Stimulated activated CD8-positive, alpha-beta memory T cell treated with anti-CD3 and anti-CD28 coated beads, Interleukin-12 subunit alpha, Interleukin-12 subunit beta, amount 100 ng/mL, for 1 hour (primary cell): ENCODE results near the gene ACOXL.
"Not testable (repeated sequence)": the region's sequence is repeated elsewhere in the genome, so short reads cannot be mapped to it uniquely, and the experiment has no call there.

ENCODE experiments used
- DNase-seq: peaks from one replicate; pipeline ENCODE4 v3.0.0-alpha.2; 2020; ENCODE audit warnings: low read depth

The ACOXL gene

DNA sequence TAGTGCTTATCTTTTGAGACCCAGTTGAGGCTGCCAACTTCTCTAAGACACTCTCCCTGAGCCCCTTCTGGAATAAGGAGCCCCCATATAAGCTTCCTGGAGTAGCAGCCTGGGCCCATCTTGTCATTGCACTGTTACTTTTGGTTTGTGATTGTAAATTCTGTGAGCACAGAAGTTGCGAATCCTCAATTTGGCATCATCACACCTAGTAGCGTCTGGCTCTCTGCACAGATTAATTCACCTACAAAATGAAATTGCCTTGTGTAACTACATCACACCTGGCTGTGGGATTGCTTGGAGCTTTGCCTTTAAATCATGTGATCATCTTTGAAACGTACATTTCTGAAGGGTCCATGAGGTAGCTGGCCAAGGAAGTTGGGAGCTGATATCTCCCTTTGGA is 195.2 kb downstream of the ACOXL start:
- DNase-seq = no peak

DNA sequence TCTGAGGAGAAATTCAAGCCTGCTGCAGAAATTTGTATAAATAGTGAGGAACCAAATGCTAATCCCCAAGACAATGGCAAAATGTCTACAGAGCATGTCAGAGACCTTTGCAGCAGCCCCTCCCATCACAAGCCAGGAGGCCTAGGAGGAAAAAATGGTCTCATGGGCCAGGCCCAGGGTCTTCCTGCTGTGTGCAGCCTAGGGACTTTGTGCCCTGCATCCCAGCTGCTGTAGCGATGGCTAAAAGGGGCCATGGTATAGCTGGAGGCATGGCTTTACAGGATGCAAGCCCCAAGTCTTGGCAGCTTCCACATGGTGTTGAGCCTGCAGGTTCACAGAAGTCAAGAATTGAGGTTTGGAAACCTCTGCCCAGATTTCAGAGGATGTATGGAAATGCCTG is 197.2 kb downstream of the ACOXL start:
- DNase-seq = no peak

DNA sequence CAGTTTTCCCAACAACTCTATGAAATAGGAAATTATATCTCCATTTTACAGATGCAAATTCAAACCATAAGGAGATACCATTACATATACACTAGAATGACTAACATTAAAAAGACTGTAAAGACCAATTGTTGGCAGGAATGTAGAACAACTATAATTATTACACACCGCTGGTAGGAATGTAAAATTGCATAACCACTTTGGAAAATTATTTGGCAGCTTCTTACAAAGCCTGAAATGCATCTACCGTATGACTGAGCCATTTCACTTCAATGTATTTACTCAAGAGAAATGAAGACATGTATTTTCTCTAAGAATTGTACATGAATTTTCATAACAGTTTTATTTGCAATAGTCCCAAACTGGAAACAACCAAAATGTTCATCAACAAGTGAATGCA is 199.3 kb downstream of the ACOXL start:
- DNase-seq = no peak

DNA sequence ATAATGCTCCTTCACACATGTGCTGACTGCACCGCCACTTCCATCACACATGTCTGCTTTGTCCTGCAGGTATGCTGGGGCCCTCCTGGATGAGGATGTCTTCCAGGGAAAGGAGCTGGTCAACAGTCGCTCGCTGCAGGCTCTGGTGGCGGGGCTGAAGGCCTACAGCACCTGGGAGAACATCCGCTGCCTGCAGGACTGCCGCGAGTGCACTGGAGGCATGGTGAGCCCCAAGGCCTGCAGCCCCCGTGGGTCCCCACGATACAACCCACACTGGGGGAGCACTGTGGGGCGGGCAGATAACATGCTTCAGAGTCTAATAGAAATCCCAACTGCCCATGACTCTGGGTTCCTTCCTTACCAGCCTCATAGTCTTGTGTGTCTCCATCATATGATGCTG is 201.0 kb downstream of the ACOXL start:
- no peak for DNase-seq

DNA sequence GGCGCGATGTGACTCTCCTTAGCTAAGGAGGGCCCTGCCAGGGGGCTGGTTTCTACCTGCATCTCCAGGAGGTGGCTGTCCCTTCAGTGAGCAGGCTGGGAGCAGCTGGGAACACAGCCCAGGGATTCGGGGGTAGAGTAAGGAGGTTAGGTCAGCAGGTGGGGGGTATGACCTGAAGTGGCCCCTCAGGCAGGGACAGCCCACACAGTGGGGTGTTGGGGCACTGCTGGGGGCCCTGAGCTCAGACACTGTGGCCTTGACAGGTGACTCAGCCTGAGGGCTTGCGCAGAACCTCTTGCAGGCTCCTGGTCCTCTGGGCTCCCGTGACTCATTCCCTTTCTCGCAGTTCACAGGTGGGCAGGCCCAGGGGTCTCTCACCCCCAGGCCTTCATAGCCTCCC is 202.6 kb downstream of the ACOXL start:
- DNase-seq = no peak

DNA sequence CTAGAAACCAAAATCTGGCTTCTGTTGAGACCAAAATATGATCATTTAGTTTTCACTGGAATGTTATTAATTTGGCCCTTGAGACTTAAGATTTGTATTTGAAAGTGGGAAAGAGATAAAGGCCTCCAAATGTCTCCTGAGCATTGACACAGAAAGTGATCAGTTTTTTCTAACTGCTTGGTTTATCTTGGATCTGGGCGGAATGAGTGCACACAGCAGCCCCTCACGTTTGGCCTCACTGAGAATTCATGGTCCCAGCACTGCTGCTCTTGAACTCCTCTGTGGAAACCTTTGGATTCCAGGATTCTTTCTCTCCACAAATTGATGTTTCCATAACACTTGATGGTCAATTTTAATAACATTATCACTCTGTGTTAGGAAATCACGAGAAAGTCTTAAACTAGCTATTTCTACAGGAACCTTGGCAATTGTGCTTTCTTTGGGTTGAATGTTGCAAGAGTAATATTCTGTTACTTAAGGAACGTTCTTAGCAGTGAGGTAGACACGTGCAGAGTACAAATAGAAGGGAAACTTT is 208.1 kb downstream of the ACOXL start:
- no peak for DNase-seq

DNA sequence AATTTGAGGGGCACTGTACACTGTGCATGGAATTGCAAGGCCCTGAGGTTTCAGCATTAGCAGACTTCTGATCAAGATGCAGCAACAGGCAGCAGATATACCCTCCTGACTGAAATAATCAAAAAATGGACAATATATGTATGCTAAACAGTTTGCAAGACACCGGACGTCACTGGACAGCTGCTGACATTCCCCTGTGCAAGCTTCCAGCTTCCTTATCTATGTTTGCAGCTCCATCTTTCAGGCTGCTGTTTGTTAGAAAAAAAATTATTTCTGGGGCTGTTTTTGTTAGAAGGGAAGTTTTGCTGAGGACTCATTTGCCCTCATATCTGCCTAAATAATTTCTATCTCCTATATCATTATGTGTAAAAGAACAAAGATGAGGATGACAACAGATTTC is 208.9 kb downstream of the ACOXL start:
- DNase-seq = no peak

DNA sequence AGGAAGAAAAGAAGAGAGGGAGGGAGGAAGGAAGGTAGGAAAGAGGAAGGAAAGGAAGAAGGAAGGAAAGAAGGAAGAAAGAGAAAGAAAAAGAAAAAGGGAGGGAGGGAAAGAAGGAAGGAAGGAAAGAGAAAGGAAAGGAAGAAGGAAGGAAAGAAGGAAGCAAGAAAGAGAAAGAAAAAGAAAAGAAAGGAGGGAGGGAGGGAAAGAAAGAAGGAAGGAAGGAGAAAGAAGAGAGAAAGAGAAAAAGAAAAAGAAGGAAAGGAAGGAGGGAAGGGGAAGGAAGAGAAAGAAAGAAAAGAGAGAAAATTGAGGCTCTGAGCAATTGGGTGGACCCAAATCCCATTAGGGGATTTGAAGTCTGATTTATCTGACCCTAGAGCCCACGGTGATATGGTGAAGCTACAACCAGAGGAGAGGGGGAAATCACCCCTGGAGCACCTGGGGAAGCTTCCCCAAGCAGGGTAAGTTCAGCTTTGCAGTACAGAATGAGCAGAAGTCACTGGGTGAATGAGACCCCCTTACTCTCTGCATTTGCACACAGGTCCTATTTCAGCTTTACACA is 210.8 kb downstream of the ACOXL start:
- DNase-seq = no peak

DNA sequence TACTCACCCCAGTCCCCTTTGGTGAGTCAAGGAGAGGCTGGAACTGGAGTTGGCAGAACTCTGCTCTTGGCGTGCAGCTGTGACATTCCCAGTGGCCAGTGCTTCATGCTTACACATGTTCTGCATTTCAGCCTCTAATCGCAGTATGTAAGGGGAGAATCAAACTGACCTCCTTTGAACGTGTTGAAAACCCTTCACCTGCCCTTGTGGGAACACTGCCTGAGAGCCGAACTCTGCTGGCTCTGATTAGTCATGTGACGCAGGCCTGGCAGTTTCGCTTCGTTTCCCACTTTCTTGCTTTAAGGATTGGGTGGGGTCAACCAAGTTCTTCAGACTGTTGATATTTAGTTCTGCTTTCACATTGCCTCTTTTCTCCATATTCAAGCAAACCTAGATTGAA is 214.5 kb downstream of the ACOXL start:
- DNase-seq = no peak

DNA sequence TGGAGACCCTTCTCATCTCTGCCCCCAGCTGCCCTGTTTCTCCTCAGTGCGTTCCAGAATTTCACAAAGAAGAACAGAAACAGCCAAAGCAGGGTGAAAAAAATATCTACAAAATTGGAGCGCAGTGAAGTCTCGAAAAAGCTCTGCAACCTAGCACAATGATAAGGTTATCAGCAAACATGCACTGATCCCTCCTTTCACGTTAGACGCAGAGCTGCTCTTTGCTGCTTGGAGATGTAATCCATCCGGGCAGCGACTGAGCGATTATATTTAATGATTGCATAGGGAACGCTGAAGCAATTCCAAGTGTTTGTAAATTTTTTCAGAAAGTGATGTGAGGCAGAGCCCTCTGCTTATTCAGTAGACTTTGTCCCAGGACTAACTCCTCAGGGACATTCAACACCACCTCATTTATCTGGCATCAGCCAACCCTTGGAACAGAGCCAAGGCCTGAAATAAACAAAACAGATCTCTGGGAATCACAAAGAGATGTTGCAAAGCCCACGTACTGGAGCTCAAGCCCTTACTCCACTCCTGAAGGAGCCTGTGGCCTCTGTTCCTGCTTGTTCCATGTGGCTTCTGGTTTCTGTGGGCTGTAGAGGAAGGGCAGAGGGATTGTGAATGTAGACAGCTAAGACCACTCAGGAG is 215.8 kb downstream of the ACOXL start:
- DNase-seq = no peak

DNA sequence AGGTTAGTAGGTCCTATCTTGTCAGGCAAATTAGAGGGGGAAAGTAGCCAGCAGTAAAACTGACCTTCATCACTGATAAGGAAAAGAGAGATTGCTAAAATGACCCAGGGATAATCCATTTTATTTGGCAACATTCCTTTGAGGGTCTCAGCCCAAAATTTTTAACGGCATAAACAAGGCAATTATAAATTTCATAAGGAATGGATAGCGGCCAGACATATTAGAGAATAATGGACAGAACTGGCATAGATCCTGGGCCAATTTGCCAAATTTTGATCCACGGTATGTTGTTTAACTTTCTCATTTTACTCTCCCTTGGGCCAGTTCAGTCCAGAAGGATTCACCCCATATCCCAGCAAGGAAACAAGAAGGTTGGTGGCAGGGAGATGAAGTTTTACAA is 217.9 kb downstream of the ACOXL start:
- no peak for DNase-seq

DNA sequence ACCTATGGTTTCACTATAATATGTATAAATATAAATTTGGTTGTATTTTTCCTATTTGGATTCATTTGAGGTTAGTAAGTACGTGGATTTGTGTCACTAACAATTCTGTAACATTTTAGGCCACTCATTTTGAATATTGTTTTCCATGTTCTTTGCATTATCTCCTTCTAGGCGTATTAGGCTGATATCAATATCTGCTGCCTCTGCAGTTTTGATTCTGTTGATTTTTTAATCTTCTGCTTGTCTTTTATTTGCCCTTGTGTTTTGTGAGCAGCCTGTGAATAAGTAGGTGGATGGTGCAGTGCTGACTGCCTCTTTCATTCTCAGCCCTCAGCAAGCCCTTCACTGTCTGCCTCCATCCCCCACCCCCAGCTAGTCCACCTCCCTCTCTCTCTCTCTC is 222.7 kb downstream of the ACOXL start:
- DNase-seq = no peak

DNA sequence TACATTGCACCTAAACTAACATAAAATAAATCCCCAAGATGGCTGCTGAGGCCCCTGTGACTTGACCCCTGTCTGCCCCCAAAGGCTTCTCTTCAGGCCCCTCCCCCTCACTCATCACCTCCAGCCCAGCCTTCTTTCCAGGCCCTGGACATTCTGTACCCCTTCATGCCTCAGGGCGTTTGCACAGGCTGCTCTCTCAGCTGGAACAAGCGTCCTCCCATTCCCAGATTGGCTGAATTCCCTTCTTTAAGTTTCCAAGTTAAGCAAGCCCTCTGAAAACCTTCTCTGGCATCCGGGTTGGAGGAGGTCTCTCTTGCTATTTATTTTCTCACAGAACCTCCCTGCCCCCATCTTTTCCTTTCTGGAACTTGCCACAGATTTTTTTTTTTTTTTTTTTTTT is 223.2 kb downstream of the ACOXL start:
- DNase-seq = no peak

DNA sequence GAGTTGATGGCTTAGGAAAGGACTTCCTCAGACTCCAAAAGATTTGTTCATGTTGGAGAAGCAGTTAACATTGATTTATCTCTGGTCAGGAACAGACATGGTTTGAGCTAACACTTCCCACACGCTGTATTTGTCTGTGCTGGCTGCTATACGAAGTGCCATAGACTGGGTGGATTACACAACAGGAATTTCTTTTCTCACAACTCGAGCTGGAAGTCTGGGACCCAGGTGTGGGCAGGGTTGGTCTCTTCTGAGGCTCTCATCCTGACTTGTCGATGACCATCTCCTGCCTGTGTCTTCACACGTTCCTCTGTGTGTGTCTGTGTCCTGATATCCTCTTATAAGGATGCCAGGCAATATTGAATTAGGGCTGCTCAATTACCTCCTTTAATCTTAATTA is 224.9 kb downstream of the ACOXL start:
- no peak for DNase-seq

DNA sequence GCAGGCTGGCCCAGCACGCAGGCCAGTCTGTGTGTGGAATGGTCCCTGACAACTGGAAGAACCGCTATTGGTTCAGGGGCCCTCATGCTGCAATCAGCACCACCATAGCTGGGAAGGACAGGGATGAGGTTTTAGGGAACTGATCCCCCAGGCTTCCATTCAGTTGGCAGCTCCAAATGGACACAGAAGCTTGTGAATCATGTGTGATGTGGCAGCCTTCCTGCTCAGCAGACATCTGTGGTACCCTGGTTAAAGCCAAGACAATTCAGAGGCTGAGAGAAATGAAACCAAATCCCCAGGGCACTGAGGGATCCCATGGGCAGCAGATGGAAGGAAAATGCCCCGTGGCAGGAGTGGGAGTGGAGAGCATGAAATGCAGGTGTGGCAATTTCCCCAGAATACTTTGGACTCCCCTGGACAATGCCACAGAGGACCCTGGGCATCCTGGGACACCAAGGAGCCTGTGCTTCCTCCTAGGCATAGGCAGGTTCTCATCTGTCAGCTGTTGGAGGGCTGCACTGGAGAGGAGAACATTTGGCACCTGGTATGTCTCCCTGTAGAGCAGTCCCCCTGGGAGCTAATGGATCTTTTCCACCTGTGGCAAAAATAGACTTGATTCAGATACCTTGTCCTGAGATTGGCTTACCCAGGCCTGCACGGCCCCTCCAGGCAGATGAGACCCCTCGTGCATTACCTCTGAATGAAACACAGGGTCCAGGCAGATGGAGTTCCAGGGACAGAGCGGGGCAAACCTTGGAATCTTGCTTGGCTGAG is 226.2 kb downstream of the ACOXL start:
- DNase-seq = no peak

DNA sequence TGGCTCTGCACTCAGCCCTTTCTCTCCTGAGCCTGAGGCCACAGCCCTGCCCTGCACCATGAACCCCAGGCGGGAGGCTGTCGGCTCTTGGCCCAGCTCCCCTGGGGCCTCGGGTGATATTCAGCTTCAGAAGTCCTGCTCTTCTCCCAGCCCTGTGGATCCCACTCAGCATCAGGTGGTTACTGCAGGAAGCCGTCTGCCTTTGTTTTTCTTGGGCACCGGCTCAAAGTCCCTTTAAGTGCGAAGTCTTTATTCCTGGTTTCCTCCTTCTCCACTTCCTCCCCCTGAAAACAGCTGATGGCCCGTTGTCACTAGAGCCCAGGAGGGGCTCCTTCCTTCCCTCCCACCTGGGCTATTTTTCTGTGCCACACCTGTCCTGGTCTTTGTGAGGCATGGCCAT is 226.8 kb downstream of the ACOXL start:
- no peak for DNase-seq

DNA sequence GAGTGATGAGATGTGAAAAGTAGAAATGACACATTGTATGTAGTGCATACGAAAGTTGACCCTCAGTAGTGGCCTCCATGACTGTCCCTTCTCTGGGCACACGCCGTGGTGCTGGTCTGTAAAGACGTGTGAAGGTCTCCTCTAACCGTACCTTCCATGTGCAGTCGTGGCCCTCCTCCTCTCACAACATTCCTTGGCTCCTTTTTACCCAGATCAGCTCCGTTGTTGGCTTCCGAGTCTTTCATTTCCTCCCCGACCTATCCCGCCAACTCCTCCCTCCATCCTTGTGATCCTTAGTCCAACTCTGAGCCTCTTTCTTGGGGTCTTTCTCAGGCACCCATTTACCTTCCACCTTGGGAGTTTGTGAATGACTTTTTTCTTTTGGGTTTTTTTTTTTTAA is 227.9 kb downstream of the ACOXL start:
- DNase-seq = no peak

DNA sequence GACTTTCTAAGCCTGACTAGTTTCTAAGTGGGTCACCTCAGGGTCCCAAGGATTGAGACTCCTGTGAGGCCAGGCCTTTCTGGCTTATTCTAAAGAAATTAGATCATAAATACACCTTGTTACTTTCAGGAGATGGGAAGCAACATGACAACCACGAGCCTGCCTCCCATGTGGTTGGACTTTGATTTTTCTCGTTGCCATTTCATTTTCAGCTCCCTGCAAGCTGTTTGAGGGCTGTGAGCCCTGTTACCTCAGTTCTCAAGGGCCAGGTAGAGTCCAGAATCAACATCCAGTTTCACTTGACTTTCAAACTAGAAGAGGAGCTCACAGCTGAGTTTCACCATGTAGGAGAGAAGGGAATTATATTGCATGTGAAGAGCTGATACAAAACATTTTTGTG is 228.6 kb downstream of the ACOXL start:
- DNase-seq = no peak

DNA sequence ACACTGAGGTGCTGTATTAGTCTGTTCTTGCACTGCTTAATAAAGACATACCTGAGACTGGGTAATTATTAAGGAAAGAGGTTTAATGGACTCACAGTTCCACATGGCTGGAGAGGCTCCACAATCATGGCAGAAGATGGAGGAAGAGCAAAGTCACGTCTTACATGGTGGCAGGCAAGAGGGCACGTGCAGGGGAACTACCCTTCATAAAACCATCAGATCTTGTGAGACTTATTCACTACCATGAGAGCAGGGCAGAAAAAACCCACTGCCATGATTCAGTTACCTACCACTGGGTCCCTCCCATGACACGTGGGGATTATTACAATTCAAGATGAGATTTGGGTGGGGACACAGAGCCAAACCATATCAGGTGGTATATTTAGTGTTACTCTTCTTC is 229.3 kb downstream of the ACOXL start:
- not testable (repeated sequence) for DNase-seq

DNA sequence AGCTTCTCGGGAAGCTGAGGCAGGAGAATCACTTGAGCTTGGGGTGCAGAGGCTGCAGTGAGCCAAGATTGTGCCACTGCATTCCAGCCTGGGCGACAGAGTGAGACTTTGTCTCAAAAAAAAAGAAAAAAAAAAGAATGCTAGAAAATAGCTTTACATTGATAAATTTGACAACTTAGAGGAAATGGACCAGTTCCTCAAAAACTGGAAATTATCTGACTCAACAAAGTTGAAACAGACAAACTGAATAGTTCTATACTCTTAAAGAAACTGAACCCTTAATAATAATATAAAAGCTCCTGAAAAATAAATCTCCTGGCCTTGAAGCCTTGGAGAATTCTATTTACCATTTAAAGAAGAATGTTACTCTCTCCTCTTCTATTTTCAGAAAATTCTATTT is 237.3 kb downstream of the ACOXL start:
- DNase-seq = no peak

DNA sequence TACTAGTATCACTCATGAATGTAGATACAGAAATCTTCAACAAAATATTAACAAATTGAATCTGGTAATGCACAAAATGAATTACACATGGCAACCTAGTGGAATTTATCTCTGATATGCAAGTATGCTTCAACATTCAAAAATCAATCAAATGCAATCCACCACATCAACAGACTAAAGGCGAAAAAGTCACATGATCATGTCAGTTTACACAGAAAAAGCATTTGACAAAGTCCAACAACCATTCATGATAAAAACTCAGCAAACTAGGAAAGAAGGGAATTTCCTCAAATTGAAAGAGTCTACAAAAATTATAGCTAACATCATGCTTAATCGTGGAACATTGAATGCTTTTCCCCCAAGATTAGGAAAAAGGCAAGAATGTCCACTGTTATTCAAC is 237.8 kb downstream of the ACOXL start:
- no peak for DNase-seq

DNA sequence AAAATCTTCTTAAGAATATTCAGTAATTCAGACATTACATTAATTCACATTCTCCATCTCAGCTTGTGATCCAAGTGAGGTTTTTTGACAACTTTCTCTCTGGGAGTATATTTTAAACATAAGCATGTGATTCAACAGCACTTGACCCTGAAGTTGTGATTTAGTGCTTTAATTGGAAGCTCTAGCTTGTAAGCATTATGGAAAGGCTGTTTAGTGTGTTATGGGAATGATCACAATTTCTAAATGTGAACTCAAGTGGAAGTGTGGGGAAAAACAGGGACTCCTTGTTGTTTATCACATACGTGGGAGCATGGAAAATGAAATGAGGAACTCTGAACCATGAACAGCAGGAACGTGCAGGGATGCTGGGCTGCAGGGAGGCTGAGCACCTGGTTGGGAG is 239.4 kb downstream of the ACOXL start:
- DNase-seq = no peak

DNA sequence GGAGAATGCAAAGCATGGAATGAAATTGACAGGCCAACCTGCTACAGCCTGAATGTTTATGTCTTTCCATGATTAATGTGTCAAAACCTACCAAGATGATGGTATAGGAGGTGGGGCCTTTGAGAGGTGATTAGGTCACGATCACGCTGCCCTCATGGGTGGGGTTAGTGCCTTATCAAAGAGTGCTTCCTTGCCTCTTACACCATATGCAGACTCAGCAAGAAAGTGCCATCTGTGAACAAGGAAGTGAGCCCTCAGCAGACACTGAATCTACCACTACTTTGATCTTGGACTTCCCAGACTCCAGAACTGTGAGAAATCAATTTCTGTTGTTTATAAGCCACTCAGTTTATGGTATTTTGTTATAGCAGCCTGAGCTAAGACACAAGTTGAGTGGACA is 240.9 kb downstream of the ACOXL start:
- DNase-seq = no peak

DNA sequence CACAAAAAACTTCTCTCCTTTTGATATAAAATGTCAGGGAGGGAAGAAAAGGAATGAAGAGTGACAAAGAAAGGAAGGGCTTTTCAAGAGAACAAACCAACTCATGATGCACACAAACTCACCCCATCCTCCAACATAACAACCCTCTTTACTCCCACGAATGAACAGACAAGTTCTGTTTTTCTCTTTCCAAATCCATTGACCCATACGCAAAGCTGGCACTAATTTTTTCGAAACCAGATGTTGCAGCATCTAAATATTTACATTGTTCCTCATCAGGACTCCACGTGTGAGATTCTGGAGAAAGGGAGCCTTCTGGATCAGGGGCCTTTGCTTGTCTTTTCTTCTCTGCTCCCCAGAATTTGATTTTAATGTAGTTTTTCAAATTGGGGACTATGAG is 245.0 kb downstream of the ACOXL start:
- DNase-seq = no peak
